Calu3 (cell line): ENCODE data around the gene RFX3. TPM values are rescaled to one million over a fixed set of nuclear protein-coding genes. Genes with fewer than 3 reads are reported as not detected.
A peak's percentile ranks its signal among the peaks of the same experiment; 100 is the strongest.

Experiments
- BruUV-seq: library from RNA; stranded (reverse); fragments of 400-500 nt; replicated peaks from 2 replicates; lab custom pipeline; 2021; lab: Mats Ljungman, UMichigan
- CTCF ChIA-PET: fragments of 300-600 bp; sonication (Branson Sonifier 250); formaldehyde crosslinking; loops from one replicate; lab custom pipeline; 2022; ENCODE audit warnings: antibody characterized with exemption; lab: Charles Lee
- DNase-seq: peaks from one replicate; pipeline ENCODE4 v3.0.0; 2022
- H3K27ac Mint-ChIP-seq: one replicate; pipeline ENCODE4 v1.8.0; 2022; ENCODE audit warnings: mixed read lengths; ENCODE audit not compliant: unreplicated experiment
- H3K27me3 Mint-ChIP-seq: one replicate; pipeline ENCODE4 v1.8.0; 2022; ENCODE audit warnings: mixed read lengths; ENCODE audit not compliant: unreplicated experiment
- H3K36me3 Mint-ChIP-seq: one replicate; pipeline ENCODE4 v1.8.0; 2022; ENCODE audit warnings: mild to moderate bottlenecking, moderate library complexity, mixed read lengths; ENCODE audit not compliant: insufficient read depth, unreplicated experiment
- H3K4me1 Mint-ChIP-seq: one replicate; pipeline ENCODE4 v1.8.0; 2022; ENCODE audit warnings: mild to moderate bottlenecking, low read depth, mixed read lengths; ENCODE audit not compliant: unreplicated experiment
- H3K4me3 Mint-ChIP-seq: one replicate; pipeline ENCODE4 v1.8.0; 2022; ENCODE audit warnings: mild to moderate bottlenecking, low read depth, moderate library complexity, mixed read lengths; ENCODE audit not compliant: unreplicated experiment
- H3K9me3 Mint-ChIP-seq: one replicate; pipeline ENCODE4 v1.8.0; 2022; ENCODE audit warnings: low read depth, mixed read lengths; ENCODE audit not compliant: unreplicated experiment
- intact Hi-C: fragments of 100-400 bp; cut with micrococcal nuclease; formaldehyde crosslinking; loops from one replicate; pipeline ENCODE4 v1.10.0; 2022; ENCODE audit not compliant: unreplicated experiment
- total RNA-seq: library from RNA; stranded (reverse); gene quantifications from 2 replicates; pipeline ENCODE4 v1.2.3, GENCODE V29; 2022
- TF ChIP-seq, protein P1 (sequence below): fragments of 200-600 bp; IDR thresholded peaks from one replicate; pipeline ENCODE4 v1.8.0; 2022; ENCODE audit warnings: antibody characterized with exemption; ENCODE audit not compliant: unreplicated experiment

The RFX3 gene
- total RNA-seq, 1 experiment from 2014 or later, result 10.1 TPM

DNA sequence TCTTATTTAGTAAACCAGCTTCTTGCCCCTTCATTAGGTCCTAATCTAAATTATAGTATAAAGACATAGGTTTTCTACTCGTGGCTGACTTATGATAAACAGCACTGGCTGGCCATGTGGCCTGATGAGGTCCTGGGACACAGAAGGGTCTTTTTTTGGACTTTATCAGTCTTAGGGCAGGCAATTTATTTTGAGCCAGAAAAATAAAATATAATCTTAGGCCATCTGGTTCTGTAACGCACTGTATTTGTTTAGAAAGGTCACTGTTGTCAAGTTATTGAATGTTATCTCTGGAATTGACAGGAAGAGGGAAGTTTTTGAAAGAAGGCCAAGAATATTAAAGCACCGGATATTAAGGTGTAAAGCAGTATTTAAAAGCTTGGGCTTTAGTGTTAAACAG is 53.9 kb downstream of the RFX3 start:
- intact Hi-C loops, result no loop called here
- H3K27ac Mint-ChIP-seq, result no peak overlapping the region
- H3K4me3 Mint-ChIP-seq, result no peak overlapping the region
- no peaks in the 10 kb centered on the region for H3K27me3 Mint-ChIP-seq
- H3K36me3 Mint-ChIP-seq, result peaks cover 8% of the 10 kb centered on the region
- no peaks in the 10 kb centered on the region for H3K9me3 Mint-ChIP-seq
- H3K4me1 Mint-ChIP-seq, result peaks cover 23% of the 10 kb centered on the region
- no TSS peak for BruUV-seq
- TF ChIP-seq, protein P1, sequence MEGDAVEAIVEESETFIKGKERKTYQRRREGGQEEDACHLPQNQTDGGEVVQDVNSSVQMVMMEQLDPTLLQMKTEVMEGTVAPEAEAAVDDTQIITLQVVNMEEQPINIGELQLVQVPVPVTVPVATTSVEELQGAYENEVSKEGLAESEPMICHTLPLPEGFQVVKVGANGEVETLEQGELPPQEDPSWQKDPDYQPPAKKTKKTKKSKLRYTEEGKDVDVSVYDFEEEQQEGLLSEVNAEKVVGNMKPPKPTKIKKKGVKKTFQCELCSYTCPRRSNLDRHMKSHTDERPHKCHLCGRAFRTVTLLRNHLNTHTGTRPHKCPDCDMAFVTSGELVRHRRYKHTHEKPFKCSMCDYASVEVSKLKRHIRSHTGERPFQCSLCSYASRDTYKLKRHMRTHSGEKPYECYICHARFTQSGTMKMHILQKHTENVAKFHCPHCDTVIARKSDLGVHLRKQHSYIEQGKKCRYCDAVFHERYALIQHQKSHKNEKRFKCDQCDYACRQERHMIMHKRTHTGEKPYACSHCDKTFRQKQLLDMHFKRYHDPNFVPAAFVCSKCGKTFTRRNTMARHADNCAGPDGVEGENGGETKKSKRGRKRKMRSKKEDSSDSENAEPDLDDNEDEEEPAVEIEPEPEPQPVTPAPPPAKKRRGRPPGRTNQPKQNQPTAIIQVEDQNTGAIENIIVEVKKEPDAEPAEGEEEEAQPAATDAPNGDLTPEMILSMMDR, result no peak
- CTCF ChIA-PET, result no interaction called here
- no peak for DNase-seq

DNA sequence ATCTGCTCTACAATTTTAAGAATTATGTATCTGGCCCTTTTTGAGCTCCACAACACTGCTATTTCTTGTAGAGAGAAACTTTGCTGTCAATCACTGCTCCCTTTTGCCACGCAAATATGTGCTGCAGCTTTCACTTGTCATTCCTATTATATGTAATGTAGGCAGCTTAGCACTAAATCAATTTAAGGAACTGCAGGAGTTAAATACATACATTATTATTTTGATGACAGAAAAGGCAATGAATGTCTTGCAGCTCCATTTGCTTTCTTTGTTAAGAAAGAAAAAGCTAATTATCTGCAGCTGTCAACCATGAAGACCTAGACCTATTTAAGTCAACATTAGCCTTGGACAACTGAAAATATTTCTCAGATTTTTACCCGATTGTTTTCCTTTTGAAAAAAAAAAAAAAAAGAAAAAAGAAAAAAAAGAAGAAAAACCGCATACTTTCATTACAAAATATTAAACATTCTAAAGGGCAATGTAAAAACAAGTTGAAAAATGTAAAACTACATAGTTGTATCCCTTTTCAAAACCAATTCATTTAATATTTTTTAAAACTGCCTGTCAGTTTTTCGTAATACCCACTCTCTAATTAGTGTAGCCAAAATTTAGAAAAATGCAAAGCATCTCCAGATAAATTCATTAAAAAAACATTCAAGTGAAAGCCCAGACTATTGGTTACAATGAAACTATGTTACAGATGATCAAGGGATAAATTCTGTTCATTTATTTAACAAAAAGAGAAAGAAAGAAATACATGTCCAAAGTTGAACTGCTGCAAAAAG is 57.2 kb downstream of the RFX3 start:
- CTCF ChIA-PET, result no interaction called here
- no peaks in the 10 kb centered on the region for H3K4me1 Mint-ChIP-seq
- no peaks in the 10 kb centered on the region for H3K36me3 Mint-ChIP-seq
- H3K4me3 Mint-ChIP-seq, result no peak overlapping the region
- TF ChIP-seq, protein P1, result no peak
- BruUV-seq, result no TSS peak
- intact Hi-C loops, result loop anchor here (10.0 kb wide), 2 partner anchors 166 to 246 kb away; no protein-coding TSS in a partner anchor
- DNase-seq, result no peak
- H3K9me3 Mint-ChIP-seq, result no peaks in the 10 kb centered on the region
- no peak overlapping the region for H3K27ac Mint-ChIP-seq
- H3K27me3 Mint-ChIP-seq, result no peaks in the 10 kb centered on the region

DNA sequence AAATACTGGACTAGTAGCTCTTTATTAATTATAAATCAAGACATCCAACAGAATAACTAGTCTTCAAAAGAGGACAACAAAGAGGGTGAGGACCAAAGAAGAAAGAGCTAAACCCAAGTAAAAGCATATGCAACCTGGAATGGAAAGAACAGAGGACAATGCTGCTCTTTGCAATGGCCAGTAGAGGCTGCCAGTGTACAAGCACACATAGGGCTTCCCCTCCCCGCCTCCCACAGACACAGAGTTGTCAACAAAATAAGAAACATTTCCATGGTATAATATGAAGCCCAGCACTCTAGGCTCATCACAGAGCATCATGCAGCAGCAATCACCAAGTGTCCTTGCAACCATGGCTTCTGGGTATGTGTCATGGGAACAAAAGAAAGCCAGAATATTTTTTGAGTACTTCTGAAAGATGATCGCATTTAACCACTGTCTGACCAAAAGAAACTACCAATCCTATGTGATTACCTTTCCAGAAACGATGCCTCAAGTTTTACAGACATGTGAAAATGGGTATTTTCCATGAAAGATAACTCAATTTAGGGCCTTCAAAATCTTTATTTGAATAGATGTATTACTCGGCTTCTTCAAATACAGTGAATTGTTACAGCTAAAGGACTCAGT is 58.1 kb downstream of the RFX3 start:
- CTCF ChIA-PET, result interaction anchor here (0.6 to 0.7 kb wide), 3 partner anchors 14 to 137 kb away, joined by 3 to 5 read pairs (median 3); no protein-coding TSS in a partner anchor
- TF ChIP-seq, protein P1, result peak; percentile 37
- Mint-ChIP-seq H3K36me3 (no peaks in the 10 kb centered on the region), H3K4me3 (no peak overlapping the region), H3K27ac (no peak overlapping the region), H3K9me3 (no peaks in the 10 kb centered on the region), H3K27me3 (no peaks in the 10 kb centered on the region), H3K4me1 (no peaks in the 10 kb centered on the region)
- peak; percentile 51 for DNase-seq
- intact Hi-C loops, result loop anchor here (10.0 kb wide), 2 partner anchors 167 to 247 kb away; no protein-coding TSS in a partner anchor
- no TSS peak for BruUV-seq

DNA sequence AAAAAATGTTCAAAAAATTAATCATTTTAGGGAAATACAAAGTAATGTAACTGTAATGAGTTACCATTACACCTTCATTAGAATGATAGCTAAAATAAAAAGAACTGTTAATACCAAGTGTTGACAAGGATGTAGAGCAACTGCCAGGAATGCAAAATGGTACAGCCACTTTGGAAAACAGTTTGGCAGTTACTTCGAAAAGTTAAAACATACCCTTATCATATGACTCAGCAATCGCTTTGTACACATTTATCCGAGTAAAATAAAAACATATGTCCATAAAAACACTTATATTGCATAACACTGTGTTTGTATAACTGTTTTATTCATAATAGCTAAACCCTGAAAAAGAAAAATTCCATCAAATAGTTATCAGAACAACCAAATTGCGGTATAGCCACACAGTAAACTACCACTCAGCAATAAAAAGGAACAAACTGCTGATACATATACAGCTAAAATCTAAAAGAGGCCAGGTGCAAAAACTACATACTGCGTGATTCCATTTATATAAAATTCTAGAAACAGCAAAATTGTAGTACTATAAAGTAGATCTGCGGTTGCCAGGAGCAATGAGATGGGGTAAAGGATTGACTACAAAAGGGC is 61.7 kb downstream of the RFX3 start:
- H3K27me3 Mint-ChIP-seq, result no peaks in the 10 kb centered on the region
- no peak overlapping the region for H3K27ac Mint-ChIP-seq
- intact Hi-C loops, result loop anchor here (10.0 kb wide), 2 partner anchors 171 to 251 kb away; no protein-coding TSS in a partner anchor
- CTCF ChIA-PET, result no interaction called here
- no peak for DNase-seq
- no peak overlapping the region for H3K4me3 Mint-ChIP-seq
- TF ChIP-seq, protein P1, result no peak
- no peaks in the 10 kb centered on the region for H3K36me3 Mint-ChIP-seq
- no peaks in the 10 kb centered on the region for H3K9me3 Mint-ChIP-seq
- no TSS peak for BruUV-seq
- H3K4me1 Mint-ChIP-seq, result no peaks in the 10 kb centered on the region
